ENCODE results near the gene TEX101.

Gene TEX101

GRCh38 chr19:43452582-43452981 is 37.9 kb downstream of the TEX101 start:
- DNase-seq: no peak

- DNase-seq: no peak
Measured at GRCh38 chr19:43454031-43454430, 39.3 kb downstream of the TEX101 start.

GRCh38 chr19:43455321-43456113 is 40.8 kb downstream of the TEX101 start:
- DNase-seq: no peak

- DNase-seq: no peak
Measured at GRCh38 chr19:43457809-43458208, 43.1 kb downstream of the TEX101 start.

GRCh38 chr19:43460362-43461016 is 45.8 kb downstream of the TEX101 start:
- no peak for DNase-seq

GRCh38 chr19:43461303-43461702 is 46.6 kb downstream of the TEX101 start:
- DNase-seq: no peak

GRCh38 chr19:43462383-43462782 is 47.7 kb downstream of the TEX101 start:
- DNase-seq: no peak

GRCh38 chr19:43462785-43463380 is 48.2 kb downstream of the TEX101 start:
- no peak for DNase-seq

GRCh38 chr19:43463381-43464133 is 48.9 kb downstream of the TEX101 start:
- peak; percentile 100 for DNase-seq

GRCh38 chr19:43464134-43464775 is 49.6 kb downstream of the TEX101 start:
- DNase-seq: peak; percentile 82

GRCh38 chr19:43465468-43466120 is 50.9 kb downstream of the TEX101 start, which contains the start of gene LYPD3:
LYPD3 (minus strand) TSS chr19:43465608; CDS start chr19:43465571, 37 bp downstream.
- DNase-seq: peak; percentile 20

- DNase-seq: no peak
Measured at GRCh38 chr19:43466793-43467192, 52.1 kb downstream of the TEX101 start.

- no peak for DNase-seq
Measured at GRCh38 chr19:43467276-43467675, 52.6 kb downstream of the TEX101 start.

- DNase-seq: no peak
Measured at GRCh38 chr19:43467730-43468129, 53.0 kb downstream of the TEX101 start.
